HG03575 (cell line): Measurements from ENCODE around the gene SRRM3.
"Not testable (repeated sequence)": the region's sequence is repeated elsewhere in the genome, so short reads cannot be mapped to it uniquely, and the experiment has no call there.

Experiments used
- ATAC-seq: cut with Tn5 transposase; IDR thresholded peaks from one replicate; pipeline ENCODE4 v1.9.1; 2021; ENCODE audit not compliant: unreplicated experiment, insufficient number of reproducible peaks, low FRiP score; ENCODE audit errors: extremely low read depth

Gene SRRM3

DNA sequence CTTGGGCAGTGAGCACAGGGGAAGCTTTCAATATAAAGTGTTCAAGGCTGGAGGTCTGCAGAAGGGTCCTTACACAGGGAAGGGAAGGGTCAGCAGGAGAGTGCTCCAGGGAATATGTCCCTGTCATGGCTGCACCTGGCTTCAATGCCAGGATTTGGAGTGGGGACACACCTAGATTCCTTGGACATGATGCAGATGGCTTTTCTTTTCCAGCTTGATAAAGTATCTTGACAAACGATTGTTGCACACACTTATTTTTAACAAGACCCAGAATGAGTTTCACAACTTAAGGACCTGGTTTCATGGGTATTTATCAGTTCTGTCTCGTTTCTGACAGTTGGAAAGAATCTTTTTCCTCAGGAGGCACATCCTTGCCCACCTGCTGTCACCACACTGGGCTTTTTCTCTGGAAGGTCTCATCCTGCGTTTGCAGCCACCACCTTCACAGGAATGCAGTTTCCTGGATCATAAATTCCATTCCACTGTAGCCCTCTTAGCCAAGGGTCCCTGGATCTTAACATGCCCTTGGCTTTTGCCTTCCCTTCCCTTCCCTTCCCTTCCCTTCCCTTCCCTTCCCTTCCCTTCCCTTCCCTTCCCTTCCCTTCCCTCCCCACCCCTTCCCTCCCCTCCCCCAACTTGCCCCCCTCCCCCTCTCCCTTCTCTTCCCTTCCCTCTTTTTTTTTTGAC is 21.7 kb downstream of the SRRM3 start:
- no peak for ATAC-seq

DNA sequence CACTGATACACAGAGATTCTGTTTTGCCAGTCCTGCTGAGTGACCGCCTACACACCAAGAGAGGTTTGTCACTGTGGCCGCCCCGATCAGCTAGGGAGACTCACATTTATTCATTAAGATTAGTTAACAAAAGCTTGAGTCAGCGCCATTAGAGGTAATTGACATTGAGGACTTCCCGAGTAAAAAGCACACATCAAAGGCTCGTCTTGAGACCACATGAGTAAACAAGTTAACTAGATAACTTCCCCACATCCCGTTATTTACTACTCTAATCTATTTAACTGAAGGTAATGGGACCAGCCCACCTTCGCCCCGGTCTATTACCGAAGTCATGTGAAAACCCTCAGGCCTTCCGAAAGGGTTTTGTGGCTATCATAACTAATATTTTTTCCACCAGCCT is 23.0 kb downstream of the SRRM3 start:
- no peak for ATAC-seq

- ATAC-seq, result no peak
Measured at GRCh38 chr7:76225379-76225778, 23.7 kb downstream of the SRRM3 start.

DNA sequence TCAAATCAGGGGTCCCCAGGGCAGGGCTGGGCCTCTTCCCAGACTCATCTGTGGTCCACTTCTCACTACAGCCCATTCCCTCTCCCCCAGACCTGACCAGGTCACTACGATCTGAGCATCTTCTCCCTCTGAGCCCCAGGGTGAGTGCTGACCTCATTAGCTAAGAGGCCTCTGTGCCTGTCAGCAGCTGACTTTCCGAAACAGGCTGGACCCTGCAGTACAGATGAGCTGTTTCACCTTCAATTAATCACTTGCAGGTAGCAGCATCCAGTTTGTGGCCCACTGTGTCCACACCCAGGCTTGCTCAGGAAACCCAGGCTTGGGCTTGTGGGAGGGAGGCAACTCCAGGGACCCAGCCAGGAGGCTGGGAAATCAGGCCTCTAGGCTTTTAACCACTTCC is 24.3 kb downstream of the SRRM3 start:
- ATAC-seq, result no peak

DNA sequence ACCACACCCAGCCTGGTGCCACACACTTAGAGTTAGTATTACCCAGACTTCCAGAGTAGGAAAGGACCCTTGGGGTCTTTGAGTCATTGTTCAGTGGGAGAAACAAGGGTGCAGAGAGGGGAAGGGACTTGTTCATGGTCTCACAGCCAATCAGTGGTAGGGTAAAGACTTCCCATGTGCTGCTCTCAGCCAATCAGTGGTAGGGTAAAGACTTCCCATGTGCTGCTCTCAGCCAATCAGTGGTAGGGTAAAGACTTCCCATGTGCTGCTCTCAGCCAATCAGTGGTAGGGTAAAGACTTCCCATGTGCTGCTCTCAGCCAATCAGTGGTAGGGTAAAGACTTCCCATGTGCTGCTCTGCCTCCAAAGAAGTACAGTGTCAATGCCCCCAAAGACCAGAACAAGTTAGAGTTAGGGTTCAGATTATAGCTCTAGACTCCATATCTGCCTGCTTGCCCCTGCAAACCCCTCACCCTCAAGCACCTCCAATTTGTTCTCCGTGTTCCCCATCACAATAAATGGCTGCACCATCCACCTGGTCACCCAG is 25.3 kb downstream of the SRRM3 start:
- not testable (repeated sequence) for ATAC-seq

DNA sequence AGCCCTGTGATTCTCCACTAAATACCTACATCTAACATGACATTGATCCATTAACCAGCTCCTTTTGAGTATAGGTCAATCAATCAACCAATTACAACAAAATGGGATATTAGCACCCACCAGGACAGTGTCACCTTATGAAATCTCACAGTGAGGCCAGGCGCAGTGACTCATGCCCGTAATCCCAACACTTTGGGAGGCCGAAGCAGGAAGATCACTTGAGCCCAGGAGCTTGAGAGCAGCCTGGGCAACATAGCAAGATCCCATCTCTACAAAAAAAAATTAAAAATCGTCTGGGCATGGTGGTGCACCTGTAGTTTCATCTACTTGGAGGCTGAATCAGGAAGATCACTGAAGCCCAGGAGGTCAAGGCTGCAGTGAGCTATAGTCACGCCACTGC is 28.5 kb downstream of the SRRM3 start:
- ATAC-seq, result no peak

DNA sequence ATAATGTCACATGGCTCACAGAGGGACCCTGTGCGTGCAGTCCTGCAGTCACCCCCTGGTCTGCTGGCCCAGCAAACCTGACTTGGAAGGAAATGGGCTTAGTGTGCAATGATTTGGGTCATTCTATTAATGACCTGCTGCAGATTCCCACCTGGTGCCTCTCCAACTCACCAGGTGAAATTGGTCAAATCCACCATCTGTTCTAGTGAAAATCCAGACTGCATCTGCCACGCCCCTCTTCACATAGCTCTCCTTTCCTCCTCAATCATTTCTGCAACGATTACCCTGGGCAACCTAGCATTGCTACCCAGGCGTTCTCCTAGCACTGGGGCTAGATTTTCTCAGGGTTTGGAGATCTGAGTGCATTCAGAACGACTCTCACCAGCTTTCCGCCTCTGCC is 29.4 kb downstream of the SRRM3 start:
- ATAC-seq, result no peak

GRCh38 chr7:76231583-76231982 is 29.9 kb downstream of the SRRM3 start:
- no peak for ATAC-seq

DNA sequence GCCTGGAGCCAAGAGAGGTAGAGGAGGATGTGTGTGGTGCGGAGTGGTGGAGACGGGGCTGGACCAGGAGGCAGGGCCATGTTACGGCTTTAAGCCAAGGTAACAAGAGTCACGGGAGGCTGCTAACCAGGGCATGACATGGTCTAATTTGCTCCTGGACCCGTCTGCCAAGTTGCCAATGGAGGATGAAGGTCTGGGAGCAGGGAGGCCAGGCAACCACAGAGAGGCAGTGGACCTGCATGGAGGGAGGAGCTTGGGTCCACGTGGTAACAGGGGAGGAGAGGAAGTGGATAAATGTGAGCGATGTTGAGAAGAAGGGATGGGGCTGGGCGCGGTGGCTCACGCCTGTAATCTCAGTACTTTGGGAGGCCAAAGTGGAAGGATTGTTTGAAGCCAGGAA is 31.0 kb downstream of the SRRM3 start:
- no peak for ATAC-seq

GRCh38 chr7:76233538-76234281 is 32.0 kb downstream of the SRRM3 start:
- no peak for ATAC-seq

GRCh38 chr7:76234282-76234584 is 32.5 kb downstream of the SRRM3 start:
- ATAC-seq, result no peak

DNA sequence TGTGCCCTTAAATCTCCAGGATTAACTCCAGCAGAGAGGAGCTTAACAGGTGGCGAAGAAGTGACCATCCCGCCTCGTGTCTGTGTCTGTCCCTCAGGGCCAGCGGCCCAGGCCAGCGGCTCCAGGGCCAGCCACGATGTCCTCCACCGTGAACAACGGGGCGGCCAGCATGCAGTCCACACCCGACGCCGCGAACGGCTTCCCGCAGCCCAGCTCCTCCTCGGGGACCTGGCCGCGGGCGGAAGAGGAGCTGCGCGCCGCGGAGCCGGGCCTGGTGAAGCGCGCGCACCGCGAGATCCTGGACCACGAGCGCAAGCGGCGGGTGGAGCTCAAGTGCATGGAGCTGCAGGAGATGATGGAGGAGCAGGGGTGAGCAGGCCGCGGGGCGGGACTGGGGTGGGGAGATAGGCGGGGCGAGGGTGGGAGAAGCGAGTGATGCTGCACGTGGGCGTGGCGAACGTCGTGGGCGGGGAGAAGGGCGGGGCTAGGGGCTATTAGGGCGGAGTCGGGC is 33.3 kb downstream of the SRRM3 start:
- no peak for ATAC-seq

DNA sequence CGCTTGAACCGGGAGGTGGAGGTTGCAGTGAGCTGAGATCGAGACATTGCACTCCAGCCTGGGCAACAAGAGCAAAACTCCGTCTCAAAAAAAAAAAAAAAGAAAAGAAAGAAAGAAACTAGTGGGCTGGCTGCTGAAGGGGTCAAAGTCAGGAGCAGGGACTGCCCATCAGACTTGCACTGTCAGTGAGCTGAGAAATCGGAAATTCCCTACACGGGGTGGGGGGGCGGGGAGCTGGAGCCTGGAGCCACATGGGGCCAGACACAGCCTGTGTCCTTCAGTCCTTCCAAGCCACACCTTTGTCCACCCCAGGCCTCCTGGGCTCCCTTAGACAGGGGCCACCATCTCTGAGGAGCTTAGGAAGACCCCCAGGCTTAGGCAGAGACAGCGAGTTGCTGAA is 34.5 kb downstream of the SRRM3 start:
- no peak for ATAC-seq

DNA sequence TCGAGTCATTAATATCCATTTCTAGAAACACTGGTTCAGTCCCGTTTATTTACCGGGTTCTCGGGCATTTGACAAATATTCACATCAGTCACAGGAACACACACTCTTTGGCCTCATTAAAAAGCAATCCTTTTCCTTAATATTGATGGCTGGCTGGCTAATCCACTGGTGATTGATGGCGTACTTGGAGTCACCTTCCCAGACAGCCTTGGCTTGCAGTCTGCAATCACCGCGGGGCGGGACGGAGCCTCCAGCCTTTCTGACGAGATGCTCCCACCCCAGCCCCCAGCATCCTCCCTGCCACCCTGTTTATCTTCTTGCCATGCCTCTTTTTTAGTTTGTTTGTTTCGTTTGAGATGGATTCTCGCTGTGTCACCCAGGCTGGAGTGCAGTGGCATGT is 36.6 kb downstream of the SRRM3 start:
- no peak for ATAC-seq

GRCh38 chr7:76241141-76241540 is 39.4 kb downstream of the SRRM3 start:
- no peak for ATAC-seq

DNA sequence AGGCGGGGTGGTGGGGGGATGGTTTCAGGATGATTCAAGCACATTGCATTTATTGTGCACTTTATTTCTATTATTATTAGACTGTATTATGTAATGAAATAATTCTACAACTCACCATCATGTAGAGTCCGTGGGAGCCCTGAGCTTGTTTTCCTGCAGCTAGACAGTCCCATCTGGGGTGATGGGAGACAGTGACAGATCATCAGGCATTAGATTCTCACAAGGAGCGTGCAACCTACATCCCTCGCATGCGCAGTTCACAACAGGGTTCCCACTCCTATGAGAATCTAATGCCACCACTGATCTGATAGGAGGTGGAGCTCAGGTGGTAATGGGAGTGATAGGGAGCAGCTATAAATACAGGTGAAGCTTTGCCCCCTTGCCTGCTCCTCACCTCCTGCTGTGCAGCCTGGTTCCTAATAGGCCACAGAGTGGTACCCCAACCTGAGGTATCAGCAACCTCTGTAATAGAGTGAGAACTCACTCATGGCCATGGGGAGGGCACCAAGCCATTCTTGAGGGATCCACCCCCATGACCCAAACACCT is 40.9 kb downstream of the SRRM3 start:
- not testable (repeated sequence) for ATAC-seq

DNA sequence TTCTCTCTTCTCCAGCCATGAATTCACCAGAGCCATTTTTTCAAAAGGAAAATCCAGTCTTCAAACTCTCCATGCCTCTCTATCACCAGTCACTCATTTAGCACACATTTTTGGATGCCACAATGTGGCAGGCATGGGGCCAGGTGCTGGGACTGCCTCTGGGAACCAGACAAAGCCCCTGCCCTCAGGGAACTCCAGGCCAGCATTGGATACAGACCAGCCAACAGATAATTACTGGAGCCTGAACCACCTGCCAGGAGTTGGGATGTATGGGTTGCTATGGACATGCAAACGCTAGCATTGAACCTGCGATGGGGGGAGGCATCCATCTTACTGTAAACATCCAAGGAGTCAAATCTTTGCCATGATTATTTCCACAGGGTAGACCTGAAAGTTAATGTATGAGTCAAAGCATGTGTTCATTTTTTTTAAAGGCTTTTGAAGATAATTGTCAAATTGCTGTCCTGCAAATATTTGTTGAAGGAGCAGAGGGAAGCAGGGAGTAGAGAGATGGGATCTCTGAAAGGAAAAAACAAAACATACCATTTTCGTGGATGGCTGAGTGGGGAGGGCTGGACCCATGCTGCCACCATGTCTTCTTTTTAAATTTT is 43.2 kb downstream of the SRRM3 start:
- ATAC-seq, result no peak

DNA sequence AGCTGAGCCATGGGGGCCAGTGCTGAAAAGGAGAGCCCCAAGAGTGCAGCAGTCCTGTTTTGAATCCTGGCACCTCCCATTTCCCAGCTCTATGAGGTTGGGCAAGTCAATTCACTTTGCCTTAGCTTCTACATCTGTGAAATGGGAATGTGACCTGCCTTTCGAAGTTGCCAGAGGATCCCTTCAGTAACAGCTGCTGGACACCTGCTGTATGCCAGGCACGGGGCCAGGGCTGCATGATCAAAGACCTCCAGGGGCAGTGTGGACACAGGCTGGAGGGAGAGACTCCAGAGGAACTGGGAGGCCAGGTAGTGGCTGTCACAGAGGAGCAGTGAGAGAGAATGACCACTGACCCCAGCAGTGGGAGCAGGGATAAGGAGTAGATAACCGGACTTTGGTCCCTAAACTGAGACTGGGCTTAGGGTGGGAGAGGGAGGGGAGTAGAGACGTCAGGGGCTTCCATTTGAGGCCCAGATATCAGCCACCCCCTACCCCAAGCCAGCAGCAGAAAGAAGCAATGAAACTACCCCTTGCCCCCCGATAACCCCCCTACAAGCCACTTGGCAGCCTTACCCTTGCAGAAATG is 45.2 kb downstream of the SRRM3 start:
- ATAC-seq, result no peak

- ATAC-seq, result no peak
Measured at GRCh38 chr7:76247938-76248337, 46.2 kb downstream of the SRRM3 start.
